ENCODE measurements around the gene PNPO.

The PNPO gene

GRCh38 chr17:47995241-47995935 lies 54.0 kb downstream of the PNPO start:
- no peak for DNase-seq (ENCODE audit: low read depth in 4 of 4, low spot score in 1 of 4)

- no peak for DNase-seq (ENCODE audit: low read depth in 4 of 4, low spot score in 1 of 4)
Observed at GRCh38 chr17:47996201-47996600, 54.8 kb downstream of the PNPO start.

- no peak for DNase-seq (ENCODE audit: low read depth in 4 of 4, low spot score in 1 of 4)
Observed at GRCh38 chr17:47997586-47997985, 56.2 kb downstream of the PNPO start.

GRCh38 chr17:47998044-47998443 lies 56.7 kb downstream of the PNPO start:
- no peak for DNase-seq (ENCODE audit: low read depth in 4 of 4, low spot score in 1 of 4)

Measured in stimulated activated CD4-positive, alpha-beta T cell treated with anti-CD3 and anti-CD28 coated beads, Interleukin-1b, Interleukin-23, amount 100 ng/mL, for 24 hours (primary cell).